ENCODE measurements around the gene CAMK2B. TPM values are rescaled to one million over a fixed set of nuclear protein-coding genes. Genes with fewer than 3 reads are reported as not detected.
A peak's percentile ranks its signal among the peaks of the same experiment; 100 is the strongest.

Gene CAMK2B
- total RNA-seq, 1 donor from 2014 or later: 98.0 TPM

GRCh38 chr7:44217223-44217714 is 108.1 kb downstream of the CAMK2B start:
- no peak for TF ChIP-seq CTCF (IDR thresholded peaks at IDR 0.05; ENCODE audit: borderline replicate concordance)
- Histone ChIP-seq H3K9me3 (replicated peaks) (no peaks in the 10 kb centered on the region), H3K4me3 (no peak overlapping the region), H3K27me3 (ENCODE audit: low read depth) (peaks cover 5% of the 10 kb centered on the region), H3K27ac (replicated peaks) (no peak overlapping the region), H3K4me1 (no peaks in the 10 kb centered on the region), H3K36me3 (peaks cover 19% of the 10 kb centered on the region)
- intact Hi-C loops (cut with micrococcal nuclease): no loop called here
- DNase-seq: peak; percentile 9

DNA sequence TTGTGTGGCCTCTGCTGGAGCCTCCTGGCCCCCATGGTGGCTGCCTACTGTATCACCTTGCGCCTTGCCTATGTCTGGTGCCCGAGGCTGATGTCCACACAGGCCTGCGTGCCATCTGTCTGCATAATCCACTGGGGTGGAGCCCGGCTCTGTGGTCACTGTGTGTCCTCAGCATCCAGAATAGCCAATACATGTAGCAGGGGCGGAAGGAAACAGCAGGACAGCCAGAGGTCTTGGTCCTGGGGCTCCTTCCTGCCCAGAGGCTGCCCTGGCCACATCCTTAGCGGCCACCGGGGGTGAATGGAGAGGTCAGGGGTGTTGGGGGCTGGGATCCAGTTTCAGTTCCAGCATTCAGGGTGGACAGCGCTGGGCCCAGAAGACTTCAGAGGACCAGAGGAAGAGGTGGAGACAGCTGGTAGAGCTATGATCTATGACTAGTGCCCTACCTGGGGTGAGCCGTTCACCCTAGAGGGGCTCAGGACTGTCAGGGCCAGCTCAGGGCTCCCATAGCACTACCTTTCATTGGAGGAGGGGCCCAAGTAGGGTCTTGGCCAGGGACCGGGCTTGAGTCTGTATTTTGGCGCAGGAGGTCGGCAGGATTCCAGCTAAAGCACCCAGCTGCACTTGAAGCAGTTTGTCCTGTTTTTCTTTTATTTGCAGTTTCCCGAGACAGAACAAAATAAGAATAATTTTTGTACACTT is 108.7 kb downstream of the CAMK2B start:
- H3K36me3 ChIP-seq: peaks cover 25% of the 10 kb centered on the region
- no peak overlapping the region for H3K4me3 ChIP-seq
- peak; percentile 10 for DNase-seq
- H3K27me3 ChIP-seq (ENCODE audit: low read depth): peaks cover 5% of the 10 kb centered on the region
- no peak overlapping the region for H3K27ac ChIP-seq (replicated peaks)
- intact Hi-C loops (cut with micrococcal nuclease): no loop called here
- H3K4me1 ChIP-seq: no peaks in the 10 kb centered on the region
- H3K9me3 ChIP-seq (replicated peaks): no peaks in the 10 kb centered on the region
- TF ChIP-seq CTCF (IDR thresholded peaks at IDR 0.05; ENCODE audit: borderline replicate concordance): no peak

DNA sequence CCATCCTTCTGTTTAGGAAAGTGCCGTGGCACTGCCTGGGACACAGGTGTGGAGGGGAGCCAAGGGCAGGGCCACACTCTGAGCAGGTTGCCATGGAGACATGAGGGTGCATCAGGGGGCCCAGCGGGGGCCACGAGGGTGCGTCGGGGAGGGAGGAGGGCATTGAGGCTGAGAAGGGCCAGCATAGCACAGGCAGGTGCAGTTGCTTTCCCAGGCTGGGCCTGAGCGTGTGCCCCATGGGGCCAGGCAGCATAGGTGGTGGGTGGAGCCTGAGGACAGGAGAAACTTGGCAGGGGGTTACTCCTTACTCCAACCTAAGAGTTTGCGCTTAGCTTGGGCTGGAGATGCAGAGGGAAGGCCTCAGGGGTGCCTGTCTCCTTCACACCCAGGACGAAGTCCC is 109.4 kb downstream of the CAMK2B start:
- intact Hi-C loops (cut with micrococcal nuclease): no loop called here
- H3K9me3 ChIP-seq (replicated peaks): no peaks in the 10 kb centered on the region
- peaks cover 31% of the 10 kb centered on the region for H3K36me3 ChIP-seq
- TF ChIP-seq CTCF (IDR thresholded peaks at IDR 0.05; ENCODE audit: borderline replicate concordance): no peak
- H3K4me1 ChIP-seq: no peaks in the 10 kb centered on the region
- no peak for DNase-seq
- peaks cover under 1% of the 10 kb centered on the region for H3K27me3 ChIP-seq (ENCODE audit: low read depth)
- no peak overlapping the region for H3K27ac ChIP-seq (replicated peaks)
- H3K4me3 ChIP-seq: no peak overlapping the region

GRCh38 chr7:44215531-44215930 is 109.9 kb downstream of the CAMK2B start:
- no peak overlapping the region for H3K4me3 ChIP-seq
- no peaks in the 10 kb centered on the region for H3K9me3 ChIP-seq (replicated peaks)
- intact Hi-C loops (cut with micrococcal nuclease): no loop called here
- no peak for TF ChIP-seq CTCF (IDR thresholded peaks at IDR 0.05; ENCODE audit: borderline replicate concordance)
- H3K36me3 ChIP-seq: peaks cover 36% of the 10 kb centered on the region
- no peaks in the 10 kb centered on the region for H3K4me1 ChIP-seq
- H3K27me3 ChIP-seq (ENCODE audit: low read depth): no peaks in the 10 kb centered on the region
- no peak overlapping the region for H3K27ac ChIP-seq (replicated peaks)
- DNase-seq: no peak

DNA sequence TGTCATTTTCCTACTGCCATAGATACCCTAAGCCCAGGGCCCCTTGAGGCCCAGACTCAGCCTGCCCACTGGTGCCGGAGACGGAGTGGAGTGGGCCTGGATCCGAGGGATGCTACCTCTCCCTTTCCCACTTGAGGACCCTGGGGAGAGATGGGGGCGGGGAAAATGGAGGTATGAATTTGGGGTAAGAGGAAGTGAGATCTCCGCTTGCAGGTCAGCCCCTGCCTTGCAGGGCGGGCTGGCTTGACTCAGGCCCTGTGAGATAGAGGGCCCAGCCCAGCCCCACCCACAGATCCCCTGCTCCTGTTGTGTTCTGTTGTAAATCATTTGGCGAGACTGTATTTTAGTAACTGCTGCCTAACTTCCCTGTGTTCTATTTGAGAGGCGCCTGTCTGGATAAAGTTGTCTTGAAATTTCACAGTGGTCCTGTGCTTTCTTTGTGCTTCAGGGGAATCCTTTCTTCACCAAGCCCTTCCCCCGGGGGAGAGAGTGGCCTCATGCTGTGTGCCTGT is 111.5 kb downstream of the CAMK2B start:
- no peak for DNase-seq
- intact Hi-C loops (cut with micrococcal nuclease): no loop called here
- Histone ChIP-seq H3K4me1 (no peaks in the 10 kb centered on the region), H3K27me3 (ENCODE audit: low read depth) (no peaks in the 10 kb centered on the region), H3K9me3 (replicated peaks) (no peaks in the 10 kb centered on the region), H3K36me3 (peaks cover 47% of the 10 kb centered on the region), H3K4me3 (no peak overlapping the region), H3K27ac (replicated peaks) (no peak overlapping the region)
- no peak for TF ChIP-seq CTCF (IDR thresholded peaks at IDR 0.05; ENCODE audit: borderline replicate concordance)

Measured in left ventricle myocardium inferior (tissue), 1 donor.